BLaER1 (cell line): Measurements from ENCODE around the gene NEK10.

Source experiments
- H3K27ac ChIP-seq: shearing (Covaris generic); formaldehyde crosslinking; 2 replicates; pipeline ENCODE4 v1.8.1; 2022
- H3K27me3 ChIP-seq: shearing (Covaris generic); formaldehyde crosslinking; 2 replicates; pipeline ENCODE4 v1.8.1; 2022
- H3K36me3 ChIP-seq: shearing (Covaris generic); formaldehyde crosslinking; 2 replicates; pipeline ENCODE4 v1.8.1; 2022
- H3K4me1 ChIP-seq: shearing (Covaris generic); formaldehyde crosslinking; 2 replicates; pipeline ENCODE4 v1.8.1; 2022
- H3K4me2 ChIP-seq: shearing (Covaris generic); formaldehyde crosslinking; 2 replicates; pipeline ENCODE4 v1.8.1; 2022
- H3K4me3 ChIP-seq: shearing (Covaris generic); formaldehyde crosslinking; 2 replicates; pipeline ENCODE4 v1.8.1; 2022
- H3K9ac ChIP-seq: shearing (Covaris generic); formaldehyde crosslinking; 2 replicates; pipeline ENCODE4 v1.8.1; 2022
- H3K9me3 ChIP-seq: shearing (Covaris generic); formaldehyde crosslinking; 2 replicates; pipeline ENCODE4 v1.8.1; 2022
- H4K20me1 ChIP-seq: shearing (Covaris generic); formaldehyde crosslinking; 2 replicates; pipeline ENCODE4 v1.8.1; 2022
- Cebpa-rat ChIP-seq: shearing (Covaris generic); IDR thresholded peaks from 2 replicates; pipeline ENCODE4 v1.8.1; 2022

Gene NEK10

DNA sequence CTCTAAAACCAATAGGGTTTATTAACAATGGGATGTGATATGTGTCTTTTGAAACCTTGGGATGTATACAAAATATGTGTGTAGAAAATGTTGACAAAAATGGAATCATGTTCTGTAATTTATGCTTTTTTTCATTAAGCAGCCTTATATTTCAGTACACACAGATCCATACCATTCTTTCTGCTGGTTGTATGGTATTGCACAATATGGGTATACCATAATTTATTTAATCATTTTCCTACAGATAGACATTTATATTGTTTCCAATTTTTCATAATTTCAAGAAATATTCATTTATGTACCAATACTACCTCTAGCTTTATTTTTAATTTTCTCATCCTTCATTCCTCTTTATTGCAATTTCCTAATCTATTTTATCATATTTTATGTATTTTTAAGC lies 83.5 kb downstream of the NEK10 start:
- Histone ChIP-seq H3K4me3 (no peak overlapping the region), H3K27ac (no peak overlapping the region), H3K9me3 (no peaks in the 10 kb centered on the region), H3K27me3 (no peaks in the 10 kb centered on the region), H3K9ac (no peak overlapping the region), H4K20me1 (no peaks in the 10 kb centered on the region), H3K4me1 (no peaks in the 10 kb centered on the region), H3K4me2 (no peak overlapping the region), H3K36me3 (no peaks in the 10 kb centered on the region)
- TF ChIP-seq Cebpa-rat = no peak

DNA sequence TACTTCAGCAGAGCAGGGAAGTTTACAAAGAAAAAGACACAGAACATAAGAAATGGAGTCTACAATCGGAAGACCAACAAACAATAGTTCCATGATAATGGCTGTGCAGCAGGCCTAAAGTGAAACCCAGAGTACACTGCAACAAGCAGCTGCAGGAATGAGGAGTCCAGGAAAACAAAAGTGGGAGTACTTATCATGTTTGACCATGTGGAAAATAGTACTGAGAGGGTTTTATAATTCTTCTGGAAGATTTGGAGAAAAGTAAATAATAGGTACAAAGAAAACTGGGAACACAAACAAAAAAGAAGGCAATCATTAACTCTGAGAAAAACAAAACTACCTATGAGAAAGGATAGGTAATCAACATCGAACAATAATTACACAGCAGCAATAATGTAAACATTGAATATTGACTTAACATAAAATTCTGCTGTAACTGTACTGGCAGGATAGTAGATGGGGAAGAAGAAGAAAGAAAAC lies 87.5 kb downstream of the NEK10 start:
- Histone ChIP-seq H4K20me1 (no peaks in the 10 kb centered on the region), H3K4me2 (no peak overlapping the region), H3K9me3 (no peaks in the 10 kb centered on the region)

DNA sequence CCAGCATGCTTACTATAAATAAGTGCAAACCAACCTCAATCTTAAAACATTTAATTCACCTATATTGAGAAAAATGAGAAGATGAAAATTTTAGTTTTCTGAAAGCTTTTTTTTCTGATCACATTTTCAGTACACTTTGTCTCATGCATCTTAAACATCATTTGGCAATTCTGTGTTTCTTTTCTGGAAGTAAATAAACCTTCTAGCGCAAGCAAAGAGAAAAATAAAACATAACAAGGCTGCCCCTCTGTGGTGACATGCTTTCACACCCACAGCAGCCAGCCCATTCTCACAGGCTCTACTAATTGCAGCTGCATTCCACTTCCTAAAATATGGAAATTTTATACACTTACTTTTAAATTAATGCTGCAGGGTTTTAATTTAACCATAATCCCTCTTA lies 90.1 kb downstream of the NEK10 start:
- H4K20me1 ChIP-seq = no peaks in the 10 kb centered on the region

More for the DNA sequence above, 87.5 kb downstream of the NEK10 start:
- H3K4me3 ChIP-seq = no peak overlapping the region
- no peaks in the 10 kb centered on the region for H3K36me3 ChIP-seq
- H3K27ac ChIP-seq = no peak overlapping the region
- H3K9ac ChIP-seq = no peak overlapping the region
- no peak for TF ChIP-seq Cebpa-rat
- no peaks in the 10 kb centered on the region for H3K27me3 ChIP-seq
- no peaks in the 10 kb centered on the region for H3K4me1 ChIP-seq

DNA sequence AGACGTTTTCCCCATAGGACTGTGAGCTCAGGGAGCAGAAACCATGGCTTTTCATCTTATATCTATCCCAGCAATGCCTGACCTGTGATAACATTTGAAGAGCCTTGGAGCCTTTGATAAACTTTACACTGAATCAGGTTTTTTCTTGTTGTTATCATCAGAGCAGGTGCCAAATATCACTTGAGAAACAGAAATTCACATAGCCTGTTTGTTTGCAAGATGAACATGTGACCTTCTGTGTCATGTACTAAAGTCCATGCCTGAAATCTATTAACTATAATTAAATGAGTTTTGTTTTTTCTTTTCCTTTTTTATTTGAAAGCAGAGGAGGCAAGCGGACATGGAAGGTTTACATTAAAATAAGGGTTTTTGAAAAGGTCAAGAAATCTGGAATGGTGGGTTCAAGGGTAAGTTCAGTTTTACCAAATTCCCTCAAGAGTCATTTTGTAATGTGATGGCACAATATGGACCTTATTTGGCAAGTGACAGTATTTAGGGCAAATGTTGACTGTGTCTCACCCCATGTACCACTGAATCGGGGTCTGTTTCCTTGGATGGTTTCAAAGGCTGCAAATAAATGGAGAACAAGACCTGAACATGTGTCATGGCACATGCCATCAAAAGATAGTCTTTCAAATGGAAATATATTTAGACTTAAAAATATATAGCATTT lies 90.7 kb downstream of the NEK10 start:
- no peaks in the 10 kb centered on the region for H3K27me3 ChIP-seq
- TF ChIP-seq Cebpa-rat = no peak
- H3K36me3 ChIP-seq = no peaks in the 10 kb centered on the region
- no peak overlapping the region for H3K27ac ChIP-seq
- no peak overlapping the region for H3K9ac ChIP-seq
- no peak overlapping the region for H3K4me3 ChIP-seq
- H3K4me1 ChIP-seq = no peaks in the 10 kb centered on the region
- H3K9me3 ChIP-seq = no peaks in the 10 kb centered on the region
- no peaks in the 10 kb centered on the region for H4K20me1 ChIP-seq
- no peak overlapping the region for H3K4me2 ChIP-seq

More for the DNA sequence above, 90.1 kb downstream of the NEK10 start:
- H3K4me2 ChIP-seq = no peak overlapping the region
- no peaks in the 10 kb centered on the region for H3K36me3 ChIP-seq
- no peaks in the 10 kb centered on the region for H3K4me1 ChIP-seq
- no peaks in the 10 kb centered on the region for H3K9me3 ChIP-seq
- no peaks in the 10 kb centered on the region for H3K27me3 ChIP-seq
- H3K9ac ChIP-seq = no peak overlapping the region
- H3K27ac ChIP-seq = no peak overlapping the region
- no peak overlapping the region for H3K4me3 ChIP-seq
- TF ChIP-seq Cebpa-rat = no peak

DNA sequence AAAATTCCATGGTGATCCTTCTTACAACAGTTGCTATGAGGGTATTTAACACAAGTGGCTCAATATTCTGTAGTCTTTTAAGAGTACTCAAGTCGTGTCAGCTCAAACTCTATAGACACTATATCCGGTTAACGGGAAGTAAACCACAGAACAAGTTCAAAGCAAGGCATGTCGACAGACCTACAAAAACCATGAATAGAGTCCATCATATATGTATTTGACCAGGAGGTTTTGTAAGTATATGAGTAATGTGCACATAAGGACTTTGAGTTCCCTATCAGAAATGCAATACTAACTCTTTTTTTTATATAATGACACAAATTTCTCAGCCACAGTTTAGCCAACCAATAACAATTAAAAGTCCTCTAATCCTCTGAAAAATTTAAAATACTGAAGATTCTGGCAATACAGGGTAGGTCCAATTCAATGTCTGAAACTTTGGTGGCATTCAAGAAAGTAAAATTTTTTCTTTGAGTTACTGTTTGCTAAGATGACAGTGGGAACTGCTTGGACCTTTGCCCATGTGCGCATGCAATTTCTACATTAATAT lies 93.7 kb downstream of the NEK10 start:
- H3K9me3 ChIP-seq = no peaks in the 10 kb centered on the region
- H3K4me2 ChIP-seq = no peak overlapping the region
- H3K9ac ChIP-seq = no peak overlapping the region
- H3K27ac ChIP-seq = no peak overlapping the region
- H3K27me3 ChIP-seq = no peaks in the 10 kb centered on the region
- H3K36me3 ChIP-seq = no peaks in the 10 kb centered on the region
- no peak overlapping the region for H3K4me3 ChIP-seq
- no peaks in the 10 kb centered on the region for H4K20me1 ChIP-seq
- no peak for TF ChIP-seq Cebpa-rat
- H3K4me1 ChIP-seq = no peaks in the 10 kb centered on the region

DNA sequence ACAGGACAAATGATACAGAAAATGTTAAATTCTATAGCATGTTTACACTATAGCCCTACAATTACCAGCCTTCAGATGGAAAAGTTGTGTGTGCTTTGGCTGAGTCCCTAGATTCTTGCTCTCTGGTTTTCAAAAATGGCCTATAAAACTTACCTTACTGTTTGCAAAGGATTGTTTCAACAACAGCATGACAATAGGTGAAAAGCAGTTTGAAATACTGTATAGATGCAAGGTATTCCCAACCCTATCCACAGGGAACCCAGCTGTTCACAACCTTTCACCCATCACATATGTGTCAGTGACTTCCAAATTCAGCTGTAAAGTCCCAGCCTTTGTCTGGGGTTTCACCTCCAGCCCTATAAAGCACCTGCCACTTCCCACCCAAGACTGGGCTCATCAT lies 97.3 kb downstream of the NEK10 start:
- H3K36me3 ChIP-seq = no peaks in the 10 kb centered on the region
- no peaks in the 10 kb centered on the region for H3K27me3 ChIP-seq
- H3K9ac ChIP-seq = no peak overlapping the region
- H3K4me3 ChIP-seq = no peak overlapping the region
- no peaks in the 10 kb centered on the region for H3K4me1 ChIP-seq
- H4K20me1 ChIP-seq = no peaks in the 10 kb centered on the region
- no peak for TF ChIP-seq Cebpa-rat
- no peak overlapping the region for H3K27ac ChIP-seq
- no peak overlapping the region for H3K4me2 ChIP-seq
- H3K9me3 ChIP-seq = peaks cover 11% of the 10 kb centered on the region; the same call in 1 of the 2 replicates

DNA sequence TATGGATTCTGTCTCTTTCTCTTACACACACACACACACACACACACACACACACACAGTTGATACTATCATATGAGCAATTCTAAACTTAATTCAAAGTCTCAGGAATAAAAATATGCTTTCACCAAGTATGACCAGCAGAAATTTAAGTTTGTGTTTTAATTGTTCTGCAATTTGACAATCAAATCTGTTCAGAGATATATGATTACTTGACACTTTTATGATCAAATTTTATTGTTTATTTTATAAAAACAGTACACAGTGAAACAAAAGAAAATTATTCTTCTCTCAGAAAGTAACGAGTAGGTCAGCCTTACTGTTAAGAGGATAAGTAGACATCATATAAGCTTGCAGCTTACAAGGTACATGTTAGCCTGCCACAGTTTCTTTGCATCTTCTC lies 114.3 kb downstream of the NEK10 start:
- H3K4me1 ChIP-seq = no peaks in the 10 kb centered on the region
- H3K4me3 ChIP-seq = no peak overlapping the region
- H3K9me3 ChIP-seq = no peaks in the 10 kb centered on the region
- H4K20me1 ChIP-seq = no peaks in the 10 kb centered on the region
- no peak for TF ChIP-seq Cebpa-rat
- H3K27ac ChIP-seq = no peak overlapping the region
- no peak overlapping the region for H3K9ac ChIP-seq
- H3K27me3 ChIP-seq = no peaks in the 10 kb centered on the region
- no peaks in the 10 kb centered on the region for H3K36me3 ChIP-seq
- no peak overlapping the region for H3K4me2 ChIP-seq

DNA sequence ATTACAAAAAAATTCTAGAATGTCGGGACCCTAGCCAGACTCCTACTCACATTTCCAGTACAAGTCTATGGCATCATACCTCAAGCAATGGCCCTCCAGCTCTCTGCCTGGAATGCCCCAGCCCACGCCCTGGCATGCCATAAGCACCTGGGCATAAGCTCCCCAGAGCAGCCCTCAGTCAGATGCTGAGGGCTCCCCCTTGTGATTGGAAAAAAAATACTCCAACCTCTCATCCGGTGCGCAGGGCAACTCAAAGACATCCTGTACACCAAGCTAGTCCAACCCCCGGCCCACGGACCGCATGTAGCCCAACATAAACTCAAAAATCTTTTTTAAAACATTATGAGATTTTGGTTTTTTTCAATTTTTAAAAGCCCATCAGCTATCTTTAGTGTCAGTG lies 115.4 kb downstream of the NEK10 start:
- no peak overlapping the region for H3K4me2 ChIP-seq
- H3K27ac ChIP-seq = no peak overlapping the region
- no peak overlapping the region for H3K4me3 ChIP-seq
- H4K20me1 ChIP-seq = no peaks in the 10 kb centered on the region
- no peaks in the 10 kb centered on the region for H3K4me1 ChIP-seq
- H3K9ac ChIP-seq = no peak overlapping the region
- H3K27me3 ChIP-seq = no peaks in the 10 kb centered on the region
- no peak for TF ChIP-seq Cebpa-rat
- no peaks in the 10 kb centered on the region for H3K9me3 ChIP-seq
- H3K36me3 ChIP-seq = no peaks in the 10 kb centered on the region

DNA sequence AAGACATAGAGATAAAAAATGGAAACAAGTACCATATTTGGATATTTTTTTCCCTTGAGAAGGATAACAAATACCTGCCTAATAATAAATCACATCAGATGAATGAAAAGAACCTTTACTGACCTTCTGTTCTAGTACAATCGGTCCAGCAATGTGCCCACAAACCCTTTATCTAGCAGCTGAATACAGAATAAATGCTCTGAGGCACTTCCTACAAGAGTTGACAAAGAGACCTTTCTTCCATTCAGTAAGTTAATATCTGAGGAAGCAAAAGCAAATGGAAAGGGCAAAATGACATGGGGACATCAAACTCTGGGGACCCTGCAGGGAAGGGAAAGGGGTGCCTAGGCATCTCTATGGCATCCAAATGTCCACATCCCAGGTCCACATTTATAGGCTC lies 115.8 kb downstream of the NEK10 start:
- Histone ChIP-seq H3K27me3 (no peaks in the 10 kb centered on the region), H3K4me2 (no peak overlapping the region), H3K4me1 (no peaks in the 10 kb centered on the region), H3K9me3 (no peaks in the 10 kb centered on the region), H3K4me3 (no peak overlapping the region), H3K27ac (no peak overlapping the region), H4K20me1 (no peaks in the 10 kb centered on the region), H3K9ac (no peak overlapping the region), H3K36me3 (no peaks in the 10 kb centered on the region)
- TF ChIP-seq Cebpa-rat = no peak

DNA sequence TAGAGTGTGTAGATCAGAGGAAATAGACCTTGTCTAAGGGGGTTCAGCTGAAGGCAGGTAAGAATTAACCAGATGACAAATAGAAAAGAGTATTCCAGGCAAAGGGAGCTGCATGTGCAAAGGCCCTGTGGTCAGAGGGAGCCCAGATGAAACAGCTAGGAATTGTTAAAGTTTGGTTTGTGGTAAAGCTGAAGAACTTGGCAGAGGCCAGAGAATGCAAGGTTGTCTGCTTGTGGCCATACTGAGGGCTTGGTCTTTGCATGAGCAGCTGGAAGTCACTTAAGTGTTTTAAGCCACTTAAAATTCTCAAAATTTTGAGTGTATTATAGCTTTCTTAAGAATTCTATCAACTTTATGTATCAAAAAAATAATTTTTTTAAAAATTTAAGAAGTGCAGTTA lies 116.5 kb downstream of the NEK10 start:
- TF ChIP-seq Cebpa-rat = no peak
- no peaks in the 10 kb centered on the region for H3K36me3 ChIP-seq
- H3K4me2 ChIP-seq = no peak overlapping the region
- H3K9ac ChIP-seq = no peak overlapping the region
- H3K27me3 ChIP-seq = no peaks in the 10 kb centered on the region
- H4K20me1 ChIP-seq = no peaks in the 10 kb centered on the region
- H3K4me3 ChIP-seq = no peak overlapping the region
- no peaks in the 10 kb centered on the region for H3K9me3 ChIP-seq
- H3K27ac ChIP-seq = no peak overlapping the region
- no peaks in the 10 kb centered on the region for H3K4me1 ChIP-seq
